ENCODE results near the gene MATN1.

MATN1 gene

DNA sequence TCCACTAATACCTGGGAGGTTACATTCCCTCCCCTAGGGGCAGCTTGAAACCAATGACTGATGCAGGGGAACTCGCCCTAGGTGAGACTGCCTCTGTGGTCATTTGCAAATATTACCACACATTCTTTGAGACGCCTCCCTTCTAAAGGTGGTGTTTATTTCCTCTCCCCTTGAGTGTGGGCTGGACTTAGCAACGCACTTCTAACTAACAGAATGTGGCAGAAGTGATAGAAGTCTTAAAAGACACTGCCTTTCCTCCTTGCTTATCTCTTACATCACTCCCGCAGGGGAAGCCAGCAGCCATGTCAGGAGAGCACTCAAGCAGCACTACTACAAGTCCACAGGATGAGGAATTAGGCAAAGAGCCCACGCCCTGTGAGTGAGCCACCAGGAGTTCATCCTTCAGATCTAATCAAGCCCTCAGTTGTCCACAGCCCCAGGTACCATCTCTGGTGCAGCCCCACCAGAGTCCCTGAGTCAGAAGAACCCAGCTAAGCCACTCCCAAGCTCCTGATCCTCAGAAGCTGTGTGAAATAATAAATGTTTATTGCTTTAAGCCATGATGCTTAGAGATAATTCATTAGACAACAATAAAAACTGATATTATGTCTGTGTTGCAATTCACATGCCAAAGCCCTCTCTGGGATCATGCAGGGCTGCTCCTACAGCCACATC is 14.8 kb upstream of the MATN1 start:
- Histone ChIP-seq H3K9ac (ENCODE audit: low read length) (no peak overlapping the region), H3K18ac (ENCODE audit: low read length) (no peak overlapping the region), H3K79me2 (ENCODE audit: control insufficient read depth, insufficient read depth, low read length, poor library complexity) (no peaks in the 10 kb centered on the region), H4K91ac (ENCODE audit: low read depth, low read length) (no peak overlapping the region), H4K12ac (ENCODE audit: low read depth, low read length) (no peak overlapping the region), H2BK5ac (ENCODE audit: low read depth, low read length, poor library complexity) (no peak overlapping the region), H3K14ac (ENCODE audit: low read length) (no peak overlapping the region), H3K36me3 (ENCODE audit: control insufficient read depth in 1 of 2, insufficient read depth in 2 of 2, low read length in 2 of 2) (no peaks in the 10 kb centered on the region), H3K4me1 (ENCODE audit: control insufficient read depth in 1 of 2, insufficient read depth in 2 of 2, low read length in 2 of 2) (no peaks in the 10 kb centered on the region), H3K9me3 (ENCODE audit: insufficient read depth, low read depth, low read length) (peaks cover 2% of the 10 kb centered on the region), H2AK5ac (ENCODE audit: low read length) (no peak overlapping the region), H3K27ac (ENCODE audit: low read depth, low read length) (no peak overlapping the region), H2BK12ac (ENCODE audit: low read length) (no peak overlapping the region), H3K79me1 (ENCODE audit: low read length) (no peaks in the 10 kb centered on the region), H3K27me3 (ENCODE audit: insufficient read depth, low read length) (peaks cover 3% of the 10 kb centered on the region), H3K4me2 (ENCODE audit: low read length) (no peak overlapping the region), H4K8ac (ENCODE audit: low read depth, low read length) (no peak overlapping the region), H2BK120ac (ENCODE audit: insufficient read depth, low read length, poor library complexity) (no peak overlapping the region), H3K4me3 (ENCODE audit: low read depth, low read length) (no peak overlapping the region), H3K23ac (ENCODE audit: low read length) (no peak overlapping the region), H3K4ac (ENCODE audit: low read depth, low read length) (no peak overlapping the region), H2AFZ (ENCODE audit: insufficient read depth, low read length, poor library complexity) (no peak overlapping the region)
- WGBS (ENCODE audit: extremely low coverage, insufficient coverage, insufficient read length) = no CpG with 5 or more reads among the region's 5 CpGs
- DNase-seq = peak; percentile 61 to 65

DNA sequence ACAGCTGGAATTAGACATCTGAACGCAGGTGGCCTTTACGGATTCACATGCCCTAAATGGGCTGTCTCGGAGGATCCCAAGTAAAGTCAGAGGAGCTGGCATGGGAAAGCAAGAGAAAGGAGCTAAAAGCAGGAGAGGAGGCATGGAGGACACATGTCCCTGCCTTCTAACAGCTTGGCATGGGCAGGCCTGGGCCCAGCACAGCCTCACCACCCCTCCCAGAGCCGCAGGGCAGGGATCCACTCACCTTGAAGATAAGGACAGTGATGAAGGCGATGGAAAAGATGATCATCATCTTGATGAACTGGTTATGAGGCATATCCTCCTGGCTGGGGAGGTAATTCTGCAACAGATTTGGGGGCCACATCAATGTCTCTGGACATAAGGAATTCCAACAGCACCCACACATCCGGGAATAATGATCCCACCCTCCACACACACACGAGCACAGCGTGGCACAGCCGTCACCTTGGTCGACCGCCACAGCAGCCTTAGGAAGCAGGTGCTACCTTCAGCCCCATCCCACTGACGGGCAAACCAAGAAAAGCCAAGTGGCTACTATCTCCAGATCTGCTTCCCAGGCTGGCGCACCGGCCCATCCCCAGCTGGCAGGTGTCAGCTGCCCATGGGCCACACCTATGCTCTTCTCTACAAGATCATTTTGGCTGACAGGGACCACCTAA is 14.1 kb upstream of the MATN1 start:
- peaks cover 3% of the 10 kb centered on the region for H3K27me3 ChIP-seq (ENCODE audit: insufficient read depth, low read length)
- no CpG with 5 or more reads among the region's 14 CpGs for WGBS (ENCODE audit: extremely low coverage, insufficient coverage, insufficient read length)
- peak in 1 of 2 donors; percentile 49 for DNase-seq
- H3K36me3 ChIP-seq (ENCODE audit: control insufficient read depth in 1 of 2, insufficient read depth in 2 of 2, low read length in 2 of 2) = no peaks in the 10 kb centered on the region
- H2BK5ac ChIP-seq (ENCODE audit: low read depth, low read length, poor library complexity) = no peak overlapping the region
- no peak overlapping the region for H3K4ac ChIP-seq (ENCODE audit: low read depth, low read length)
- H3K27ac ChIP-seq (ENCODE audit: low read depth, low read length) = no peak overlapping the region
- H3K4me1 ChIP-seq (ENCODE audit: control insufficient read depth in 1 of 2, insufficient read depth in 2 of 2, low read length in 2 of 2) = peaks cover 0 to under 1% of the 10 kb centered on the region in 2 experiments
- no peak overlapping the region for H3K4me2 ChIP-seq (ENCODE audit: low read length)
- H3K18ac ChIP-seq (ENCODE audit: low read length) = no peak overlapping the region
- no peak overlapping the region for H3K9ac ChIP-seq (ENCODE audit: low read length)
- H2AK5ac ChIP-seq (ENCODE audit: low read length) = no peak overlapping the region
- no peaks in the 10 kb centered on the region for H3K79me2 ChIP-seq (ENCODE audit: control insufficient read depth, insufficient read depth, low read length, poor library complexity)
- H3K23ac ChIP-seq (ENCODE audit: low read length) = no peak overlapping the region
- H4K8ac ChIP-seq (ENCODE audit: low read depth, low read length) = no peak overlapping the region
- no peak overlapping the region for H3K4me3 ChIP-seq (ENCODE audit: low read depth, low read length)
- no peak overlapping the region for H2BK120ac ChIP-seq (ENCODE audit: insufficient read depth, low read length, poor library complexity)
- peaks cover 2% of the 10 kb centered on the region for H3K9me3 ChIP-seq (ENCODE audit: insufficient read depth, low read depth, low read length)
- no peak overlapping the region for H3K14ac ChIP-seq (ENCODE audit: low read length)
- no peak overlapping the region for H2AFZ ChIP-seq (ENCODE audit: insufficient read depth, low read length, poor library complexity)
- no peak overlapping the region for H4K91ac ChIP-seq (ENCODE audit: low read depth, low read length)
- H3K79me1 ChIP-seq (ENCODE audit: low read length) = no peaks in the 10 kb centered on the region
- no peak overlapping the region for H2BK12ac ChIP-seq (ENCODE audit: low read length)
- no peak overlapping the region for H4K12ac ChIP-seq (ENCODE audit: low read depth, low read length)

- no peak overlapping the region for H3K14ac ChIP-seq (ENCODE audit: low read length)
- H3K23ac ChIP-seq (ENCODE audit: low read length) = no peak overlapping the region
- H4K91ac ChIP-seq (ENCODE audit: low read depth, low read length) = no peak overlapping the region
- no peak overlapping the region for H2BK5ac ChIP-seq (ENCODE audit: low read depth, low read length, poor library complexity)
- H3K36me3 ChIP-seq (ENCODE audit: control insufficient read depth in 1 of 2, insufficient read depth in 2 of 2, low read length in 2 of 2) = no peaks in the 10 kb centered on the region
- H3K79me2 ChIP-seq (ENCODE audit: control insufficient read depth, insufficient read depth, low read length, poor library complexity) = no peaks in the 10 kb centered on the region
- H3K4ac ChIP-seq (ENCODE audit: low read depth, low read length) = no peak overlapping the region
- no peak overlapping the region for H3K27ac ChIP-seq (ENCODE audit: low read depth, low read length)
- H2BK12ac ChIP-seq (ENCODE audit: low read length) = no peak overlapping the region
- no CpG with 5 or more reads among the region's 6 CpGs for WGBS (ENCODE audit: extremely low coverage, insufficient coverage, insufficient read length)
- H3K79me1 ChIP-seq (ENCODE audit: low read length) = no peaks in the 10 kb centered on the region
- H2AK5ac ChIP-seq (ENCODE audit: low read length) = no peak overlapping the region
- no peak overlapping the region for H2AFZ ChIP-seq (ENCODE audit: insufficient read depth, low read length, poor library complexity)
- H3K9me3 ChIP-seq (ENCODE audit: insufficient read depth, low read depth, low read length) = peaks cover 2% of the 10 kb centered on the region
- H2BK120ac ChIP-seq (ENCODE audit: insufficient read depth, low read length, poor library complexity) = no peak overlapping the region
- H4K8ac ChIP-seq (ENCODE audit: low read depth, low read length) = no peak overlapping the region
- H3K4me3 ChIP-seq (ENCODE audit: low read depth, low read length) = no peak overlapping the region
- no peak for DNase-seq
- H4K12ac ChIP-seq (ENCODE audit: low read depth, low read length) = no peak overlapping the region
- H3K18ac ChIP-seq (ENCODE audit: low read length) = no peak overlapping the region
- H3K4me1 ChIP-seq (ENCODE audit: control insufficient read depth in 1 of 2, insufficient read depth in 2 of 2, low read length in 2 of 2) = peaks cover 0 to 2% of the 10 kb centered on the region in 2 experiments
- peaks cover 3% of the 10 kb centered on the region for H3K27me3 ChIP-seq (ENCODE audit: insufficient read depth, low read length)
- no peak overlapping the region for H3K9ac ChIP-seq (ENCODE audit: low read length)
- no peak overlapping the region for H3K4me2 ChIP-seq (ENCODE audit: low read length)
Observed at GRCh38 chr1:30735668-30736498, 12.5 kb upstream of the MATN1 start.

DNA sequence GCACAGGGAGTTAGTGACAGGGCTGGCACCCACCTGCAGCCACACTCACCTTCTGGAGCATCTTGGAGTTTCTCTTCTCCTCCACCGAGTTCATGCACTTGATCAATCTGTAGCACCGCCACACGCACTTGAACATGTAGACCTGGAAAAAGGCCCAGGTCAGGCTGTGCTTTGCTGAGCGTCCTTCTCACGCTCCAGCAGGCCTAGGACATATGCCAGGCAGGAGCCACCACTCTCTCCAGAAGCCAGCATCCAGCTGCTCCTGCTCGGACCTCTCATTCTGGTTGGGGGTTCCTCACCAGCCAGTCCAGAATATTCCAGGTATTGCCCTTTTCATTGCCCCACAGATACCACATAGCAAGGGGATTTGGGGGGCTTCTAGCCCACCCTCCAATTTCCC is 11.7 kb upstream of the MATN1 start:
- Histone ChIP-seq H2AFZ (ENCODE audit: insufficient read depth, low read length, poor library complexity) (no peak overlapping the region), H2BK5ac (ENCODE audit: low read depth, low read length, poor library complexity) (no peak overlapping the region), H3K79me1 (ENCODE audit: low read length) (no peaks in the 10 kb centered on the region), H3K9me3 (ENCODE audit: insufficient read depth, low read depth, low read length) (peaks cover 2% of the 10 kb centered on the region), H4K12ac (ENCODE audit: low read depth, low read length) (no peak overlapping the region), H3K9ac (ENCODE audit: low read length) (no peak overlapping the region), H3K18ac (ENCODE audit: low read length) (no peak overlapping the region), H3K79me2 (ENCODE audit: control insufficient read depth, insufficient read depth, low read length, poor library complexity) (no peaks in the 10 kb centered on the region), H3K36me3 (ENCODE audit: control insufficient read depth in 1 of 2, insufficient read depth in 2 of 2, low read length in 2 of 2) (no peaks in the 10 kb centered on the region), H2BK120ac (ENCODE audit: insufficient read depth, low read length, poor library complexity) (no peak overlapping the region), H4K8ac (ENCODE audit: low read depth, low read length) (no peak overlapping the region), H3K4me3 (ENCODE audit: low read depth, low read length) (no peak overlapping the region), H3K4me2 (ENCODE audit: low read length) (no peak overlapping the region), H3K27ac (ENCODE audit: low read depth, low read length) (no peak overlapping the region), H3K14ac (ENCODE audit: low read length) (no peak overlapping the region), H2BK12ac (ENCODE audit: low read length) (no peak overlapping the region), H3K4ac (ENCODE audit: low read depth, low read length) (no peak overlapping the region), H2AK5ac (ENCODE audit: low read length) (no peak overlapping the region), H3K27me3 (ENCODE audit: insufficient read depth, low read length) (no peaks in the 10 kb centered on the region), H4K91ac (ENCODE audit: low read depth, low read length) (no peak overlapping the region), H3K23ac (ENCODE audit: low read length) (no peak overlapping the region), H3K4me1 (ENCODE audit: control insufficient read depth in 1 of 2, insufficient read depth in 2 of 2, low read length in 2 of 2) (peaks cover 0 to 2% of the 10 kb centered on the region in 2 experiments)
- DNase-seq = no peak
- WGBS (ENCODE audit: extremely low coverage, insufficient coverage, insufficient read length) = no CpG with 5 or more reads among the region's 6 CpGs

Data from trophoblast cell (in vitro differentiated cells and primary cell).